Measurements from ENCODE around the gene SLC38A10. TPM values are rescaled to one million over a fixed set of nuclear protein-coding genes. Genes with fewer than 3 reads are reported as not detected.

Gene SLC38A10
- total and polyA plus RNA-seq, 2 experiments from 2014 or later = 58.6 to 133 TPM

- Histone ChIP-seq H3K27ac (peak overlapping the region; percentile 40; the same call in 1 of the 2 replicates), H3K9me3 (ENCODE audit: low read depth) (no peaks in the 10 kb centered on the region), H3K4me3 (0 out of 2 replicates have a peak overlapping the region, but pooled peaks have one; percentile 3), H3K9ac (0 out of 2 replicates have a peak overlapping the region, but pooled peaks have one; percentile 41), H3K79me2 (ENCODE audit: insufficient read depth) (peaks cover 7% of the 10 kb centered on the region; the same call in 1 of the 2 replicates), H3K4me2 (ENCODE audit: unreplicated experiment) (no peak overlapping the region), H3K4me1 (ENCODE audit: insufficient read depth) (no peaks in the 10 kb centered on the region), H4K20me1 (ENCODE audit: insufficient read depth) (no peaks in the 10 kb centered on the region), H3K36me3 (ENCODE audit: low read depth) (no peaks in the 10 kb centered on the region), H2AFZ (no peak overlapping the region), H3K27me3 (replicated peaks; ENCODE audit: insufficient read depth) (no peaks in the 10 kb centered on the region), H3F3A (ENCODE audit: insufficient read depth) (no peaks in the 10 kb centered on the region), H3K9me2 (ENCODE audit: insufficient read depth) (no peaks in the 10 kb centered on the region)
- peak; percentile 83 for DNase-seq
- in situ Hi-C loops (cut with MboI) = no loop called here
- TF ChIP-seq EZH2 (IDR thresholded peaks at IDR 0.05; ENCODE audit: insufficient read depth, poor library complexity, severe bottlenecking) (no peak), EZH2phosphoT487 (IDR thresholded peaks at IDR 0.05; ENCODE audit: insufficient read depth, low read depth) (no peak)
- 38 to 41% methylated on average over 35 of the region's 35 CpGs for WGBS, 2 experiments (ENCODE audit: low coverage in 1 of 2, low lambda C conversion rate in 2 of 2, missing lambda C conversion rate in 2 of 2)
These were observed 40.0 kb downstream of the SLC38A10 start for GRCh38 chr17:81254955-81255717.

GRCh38 chr17:81253358-81254131 is 41.6 kb downstream of the SLC38A10 start:
- H3F3A ChIP-seq (ENCODE audit: insufficient read depth) = no peaks in the 10 kb centered on the region
- TF ChIP-seq EZH2 (IDR thresholded peaks at IDR 0.05; ENCODE audit: insufficient read depth, poor library complexity, severe bottlenecking) (no peak), EZH2phosphoT487 (IDR thresholded peaks at IDR 0.05; ENCODE audit: insufficient read depth, low read depth) (no peak)
- no peak overlapping the region for H3K4me2 ChIP-seq (ENCODE audit: unreplicated experiment)
- 53 to 58% methylated on average over 18 to 19 of the region's 19 CpGs for WGBS, 2 experiments (ENCODE audit: low coverage in 1 of 2, low lambda C conversion rate in 2 of 2, missing lambda C conversion rate in 2 of 2)
- H3K4me3 ChIP-seq = no peak overlapping the region
- H3K27ac ChIP-seq = no peak overlapping the region
- H3K9me3 ChIP-seq (ENCODE audit: low read depth) = no peaks in the 10 kb centered on the region
- DNase-seq = peak; percentile 42
- no peaks in the 10 kb centered on the region for H3K27me3 ChIP-seq (replicated peaks; ENCODE audit: insufficient read depth)
- H3K9ac ChIP-seq = no peak overlapping the region
- in situ Hi-C loops (cut with MboI) = no loop called here
- no peaks in the 10 kb centered on the region for H3K4me1 ChIP-seq (ENCODE audit: insufficient read depth)
- H3K36me3 ChIP-seq (ENCODE audit: low read depth) = no peaks in the 10 kb centered on the region
- H3K79me2 ChIP-seq (ENCODE audit: insufficient read depth) = peaks cover 7% of the 10 kb centered on the region; the same call in 1 of the 2 replicates
- H4K20me1 ChIP-seq (ENCODE audit: insufficient read depth) = no peaks in the 10 kb centered on the region
- H2AFZ ChIP-seq = no peak overlapping the region
- no peaks in the 10 kb centered on the region for H3K9me2 ChIP-seq (ENCODE audit: insufficient read depth)

GRCh38 chr17:81252987-81253329 is 42.1 kb downstream of the SLC38A10 start:
- H3K27ac ChIP-seq = no peak overlapping the region
- H3K4me1 ChIP-seq (ENCODE audit: insufficient read depth) = no peaks in the 10 kb centered on the region
- in situ Hi-C loops (cut with MboI) = no loop called here
- H3K9me2 ChIP-seq (ENCODE audit: insufficient read depth) = no peaks in the 10 kb centered on the region
- no peaks in the 10 kb centered on the region for H3K9me3 ChIP-seq (ENCODE audit: low read depth)
- H3K36me3 ChIP-seq (ENCODE audit: low read depth) = no peaks in the 10 kb centered on the region
- H3K4me3 ChIP-seq = no peak overlapping the region
- H3K27me3 ChIP-seq (replicated peaks; ENCODE audit: insufficient read depth) = no peaks in the 10 kb centered on the region
- H3K9ac ChIP-seq = no peak overlapping the region
- no peaks in the 10 kb centered on the region for H3F3A ChIP-seq (ENCODE audit: insufficient read depth)
- 68 to 73% methylated on average over 15 of the region's 15 CpGs for WGBS, 2 experiments (ENCODE audit: low coverage in 1 of 2, low lambda C conversion rate in 2 of 2, missing lambda C conversion rate in 2 of 2)
- H4K20me1 ChIP-seq (ENCODE audit: insufficient read depth) = no peaks in the 10 kb centered on the region
- H2AFZ ChIP-seq = no peak overlapping the region
- TF ChIP-seq EZH2 (IDR thresholded peaks at IDR 0.05; ENCODE audit: insufficient read depth, poor library complexity, severe bottlenecking) (no peak), EZH2phosphoT487 (IDR thresholded peaks at IDR 0.05; ENCODE audit: insufficient read depth, low read depth) (no peak)
- no peak overlapping the region for H3K4me2 ChIP-seq (ENCODE audit: unreplicated experiment)
- DNase-seq = no peak
- H3K79me2 ChIP-seq (ENCODE audit: insufficient read depth) = peaks cover 7% of the 10 kb centered on the region; the same call in 1 of the 2 replicates

- H4K20me1 ChIP-seq (ENCODE audit: insufficient read depth) = no peaks in the 10 kb centered on the region
- no peaks in the 10 kb centered on the region for H3K9me2 ChIP-seq (ENCODE audit: insufficient read depth)
- H3K36me3 ChIP-seq (ENCODE audit: low read depth) = no peaks in the 10 kb centered on the region
- 83 to 93% methylated on average over 13 to 15 of the region's 15 CpGs for WGBS, 2 experiments (ENCODE audit: low coverage in 1 of 2, low lambda C conversion rate in 2 of 2, missing lambda C conversion rate in 2 of 2)
- in situ Hi-C loops (cut with MboI) = no loop called here
- H3K9ac ChIP-seq = no peak overlapping the region
- H3K4me1 ChIP-seq (ENCODE audit: insufficient read depth) = no peaks in the 10 kb centered on the region
- TF ChIP-seq EZH2 (IDR thresholded peaks at IDR 0.05; ENCODE audit: insufficient read depth, poor library complexity, severe bottlenecking) (no peak), EZH2phosphoT487 (IDR thresholded peaks at IDR 0.05; ENCODE audit: insufficient read depth, low read depth) (no peak)
- H3K27ac ChIP-seq = no peak overlapping the region
- H2AFZ ChIP-seq = no peak overlapping the region
- DNase-seq = no peak
- H3K27me3 ChIP-seq (replicated peaks; ENCODE audit: insufficient read depth) = no peaks in the 10 kb centered on the region
- no peak overlapping the region for H3K4me3 ChIP-seq
- H3K9me3 ChIP-seq (ENCODE audit: low read depth) = no peaks in the 10 kb centered on the region
- H3K4me2 ChIP-seq (ENCODE audit: unreplicated experiment) = no peak overlapping the region
- H3F3A ChIP-seq (ENCODE audit: insufficient read depth) = no peaks in the 10 kb centered on the region
- peaks cover 7% of the 10 kb centered on the region; the same call in 1 of the 2 replicates for H3K79me2 ChIP-seq (ENCODE audit: insufficient read depth)
These were observed 42.7 kb downstream of the SLC38A10 start for GRCh38 chr17:81252326-81252986.
